Suprapubic skin (tissue), 4 donors: ENCODE results near the gene ZDHHC11. TPM values are rescaled to one million over a fixed set of nuclear protein-coding genes. Genes with fewer than 3 reads are reported as not detected.

Experiments used
- DNase-seq, 2 donors: peaks; one replicate each; pipeline ENCODE4 v3.0.0-alpha.2; 2019; ENCODE audit warnings: low spot score in 2 of 2
- H3K27ac ChIP-seq: fragments of 200-600 bp; sonication (generic); one replicate; pipeline ENCODE4 v1.5.1; 2019
- H3K27me3 ChIP-seq: fragments of 200-600 bp; sonication (generic); one replicate; pipeline ENCODE4 v1.5.1; 2019
- H3K36me3 ChIP-seq: fragments of 200-600 bp; sonication (generic); one replicate; pipeline ENCODE4 v1.5.1; 2019
- H3K4me1 ChIP-seq: fragments of 200-600 bp; sonication (generic); one replicate; pipeline ENCODE4 v1.5.1; 2019
- H3K4me3 ChIP-seq: fragments of 200-600 bp; sonication (generic); one replicate; pipeline ENCODE4 v1.5.1; 2019; ENCODE audit warnings: mild to moderate bottlenecking
- H3K9me3 ChIP-seq: fragments of 200-600 bp; sonication (generic); one replicate; pipeline ENCODE4 v1.5.1; 2019
- EP300 ChIP-seq: sonication (generic); formaldehyde crosslinking; IDR thresholded peaks from one replicate; pipeline ENCODE4 v1.6.1; 2017; ENCODE audit warnings: antibody characterized with exemption
- POLR2A ChIP-seq, 2 donors: fragments of 450-650 bp; IDR thresholded peaks; one replicate each; pipeline ENCODE4 v1.6.1; 2017; ENCODE audit warnings: antibody characterized with exemption in 2 of 2, mild to moderate bottlenecking in 2 of 2, moderate library complexity in 2 of 2
- POLR2AphosphoS5 ChIP-seq, 3 donors: sonication (generic); formaldehyde crosslinking; IDR thresholded peaks; one replicate each; pipeline ENCODE4 v1.6.1; 2017; ENCODE audit warnings: antibody characterized with exemption in 3 of 3
- WGBS: methylation state at CpG from one replicate; pipeline ENCODE4 v1.1.5; 2018; 5-methylcytosine and 5-hydroxymethylcytosine counted together
- total RNA-seq, 4 donors: library from RNA; depleted of rRNA; stranded (reverse); fragments of >200 nt; gene quantifications; one replicate each; pipeline ENCODE4 v1.1.0, GENCODE V29; 2016
- TF ChIP-seq, protein P1 (sequence below), 2 donors: fragments of 200-600 bp in 1 of 2; fragments of 450-650 bp in 1 of 2; sonication (generic) in 1 of 2; IDR thresholded peaks; one replicate each; pipeline ENCODE4 v1.5.1; 2016 to 2019; ENCODE audit warnings: antibody characterized with exemption in 2 of 2, mild to moderate bottlenecking in 1 of 2, moderate library complexity in 1 of 2

The ZDHHC11 gene
- total RNA-seq, 4 donors from 2014 or later, result 7.5 to 81.5 (median 22.6) TPM

DNA sequence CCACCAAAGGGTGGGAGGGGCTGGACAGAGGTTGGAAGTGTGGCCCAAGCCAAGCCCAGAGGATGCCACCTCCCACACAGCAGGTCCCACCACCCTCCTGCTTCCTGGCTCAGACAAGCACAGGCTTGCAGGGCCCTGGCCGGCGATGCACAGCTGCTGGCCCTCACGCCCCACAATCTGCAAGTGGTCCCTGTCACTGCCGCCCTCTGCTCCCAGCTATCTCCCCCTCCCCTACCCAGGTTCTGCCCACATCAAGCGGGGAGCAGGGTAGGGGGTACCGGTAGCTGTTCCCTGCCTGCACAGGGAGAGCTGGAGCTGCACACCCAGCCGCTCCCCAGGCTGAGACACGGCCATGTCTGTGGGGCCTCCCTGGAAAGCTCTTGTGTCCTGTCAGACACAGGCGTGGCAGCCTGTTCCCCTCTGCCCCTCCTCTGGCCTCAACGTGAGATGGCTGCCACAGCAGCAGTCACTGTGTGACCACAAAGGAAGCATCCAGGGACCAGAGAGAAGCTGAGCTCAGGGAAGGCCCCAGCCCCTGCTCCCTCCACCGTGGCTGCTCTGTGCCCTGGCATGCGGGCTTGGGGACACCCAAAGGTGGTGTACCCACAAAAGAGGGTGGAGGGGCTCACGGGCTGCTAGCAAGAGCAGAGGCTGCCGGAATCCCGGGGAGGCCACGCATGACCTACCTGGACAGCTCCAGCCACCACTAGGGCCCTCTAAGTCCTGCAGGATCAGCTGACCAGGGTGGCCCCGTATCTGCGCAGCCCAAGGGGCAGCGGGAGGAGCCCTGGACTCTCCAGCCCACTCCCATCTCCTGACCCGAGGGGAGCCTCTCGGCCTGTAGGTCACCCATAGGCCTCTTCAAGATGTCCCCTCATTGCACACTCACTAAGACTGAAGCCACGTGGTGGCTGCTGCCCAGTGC is 10.9 kb upstream of the ZDHHC11 start:
- peaks cover 64% of the 10 kb centered on the region for H3K36me3 ChIP-seq
- H3K9me3 ChIP-seq, result no peaks in the 10 kb centered on the region
- no peak overlapping the region for H3K27ac ChIP-seq
- no peak for DNase-seq
- H3K4me1 ChIP-seq, result no peaks in the 10 kb centered on the region
- no peaks in the 10 kb centered on the region for H3K27me3 ChIP-seq
- TF ChIP-seq EP300 (no peak), POLR2A (IDR thresholded peaks at IDR 0.05) (no peak), POLR2AphosphoS5 (IDR thresholded peaks at IDR 0.05) (no peak)
- TF ChIP-seq, protein P1, sequence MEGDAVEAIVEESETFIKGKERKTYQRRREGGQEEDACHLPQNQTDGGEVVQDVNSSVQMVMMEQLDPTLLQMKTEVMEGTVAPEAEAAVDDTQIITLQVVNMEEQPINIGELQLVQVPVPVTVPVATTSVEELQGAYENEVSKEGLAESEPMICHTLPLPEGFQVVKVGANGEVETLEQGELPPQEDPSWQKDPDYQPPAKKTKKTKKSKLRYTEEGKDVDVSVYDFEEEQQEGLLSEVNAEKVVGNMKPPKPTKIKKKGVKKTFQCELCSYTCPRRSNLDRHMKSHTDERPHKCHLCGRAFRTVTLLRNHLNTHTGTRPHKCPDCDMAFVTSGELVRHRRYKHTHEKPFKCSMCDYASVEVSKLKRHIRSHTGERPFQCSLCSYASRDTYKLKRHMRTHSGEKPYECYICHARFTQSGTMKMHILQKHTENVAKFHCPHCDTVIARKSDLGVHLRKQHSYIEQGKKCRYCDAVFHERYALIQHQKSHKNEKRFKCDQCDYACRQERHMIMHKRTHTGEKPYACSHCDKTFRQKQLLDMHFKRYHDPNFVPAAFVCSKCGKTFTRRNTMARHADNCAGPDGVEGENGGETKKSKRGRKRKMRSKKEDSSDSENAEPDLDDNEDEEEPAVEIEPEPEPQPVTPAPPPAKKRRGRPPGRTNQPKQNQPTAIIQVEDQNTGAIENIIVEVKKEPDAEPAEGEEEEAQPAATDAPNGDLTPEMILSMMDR (IDR thresholded peaks at IDR 0.05), result no peak
- WGBS, result 84% methylated on average over 14 of the region's 22 CpGs
- no peak overlapping the region for H3K4me3 ChIP-seq

DNA sequence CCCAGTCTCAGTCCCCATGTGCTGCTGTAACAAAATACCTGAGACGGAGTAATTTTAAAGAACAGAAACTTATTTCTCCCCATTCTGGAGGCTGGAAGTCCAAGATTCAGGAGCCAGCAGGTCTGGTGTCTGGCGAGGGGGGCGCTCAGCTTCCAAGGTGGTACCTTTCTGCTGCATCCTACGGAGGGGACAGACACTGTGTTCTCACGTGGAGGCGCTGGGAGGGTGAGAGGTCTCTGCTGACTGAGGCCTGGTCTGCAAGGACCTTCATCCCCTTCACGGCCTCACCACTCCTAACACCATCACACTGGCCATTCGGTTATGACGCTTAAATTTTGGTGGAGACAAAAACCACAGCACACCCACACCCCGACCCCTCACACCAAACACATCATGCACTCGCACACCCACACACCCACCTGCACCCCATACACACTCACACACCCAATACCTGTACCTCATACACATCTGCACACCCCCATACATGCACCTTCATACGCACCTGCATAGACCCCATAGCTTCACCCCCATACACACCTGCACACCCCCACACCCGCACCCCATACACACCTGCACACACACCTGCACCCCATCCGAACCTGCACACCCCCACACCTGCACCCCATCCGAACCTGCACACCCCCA is 9.8 kb upstream of the ZDHHC11 start:
- no peak overlapping the region for H3K27ac ChIP-seq
- no peak for DNase-seq
- TF ChIP-seq POLR2AphosphoS5 (IDR thresholded peaks at IDR 0.05) (no peak), POLR2A (IDR thresholded peaks at IDR 0.05) (no peak), EP300 (no peak)
- TF ChIP-seq, protein P1 (IDR thresholded peaks at IDR 0.05), result no peak
- 97% methylated on average over 15 of the region's 15 CpGs for WGBS
- no peaks in the 10 kb centered on the region for H3K9me3 ChIP-seq
- no peaks in the 10 kb centered on the region for H3K27me3 ChIP-seq
- H3K36me3 ChIP-seq, result peaks cover 54% of the 10 kb centered on the region
- H3K4me3 ChIP-seq, result no peak overlapping the region
- no peaks in the 10 kb centered on the region for H3K4me1 ChIP-seq

DNA sequence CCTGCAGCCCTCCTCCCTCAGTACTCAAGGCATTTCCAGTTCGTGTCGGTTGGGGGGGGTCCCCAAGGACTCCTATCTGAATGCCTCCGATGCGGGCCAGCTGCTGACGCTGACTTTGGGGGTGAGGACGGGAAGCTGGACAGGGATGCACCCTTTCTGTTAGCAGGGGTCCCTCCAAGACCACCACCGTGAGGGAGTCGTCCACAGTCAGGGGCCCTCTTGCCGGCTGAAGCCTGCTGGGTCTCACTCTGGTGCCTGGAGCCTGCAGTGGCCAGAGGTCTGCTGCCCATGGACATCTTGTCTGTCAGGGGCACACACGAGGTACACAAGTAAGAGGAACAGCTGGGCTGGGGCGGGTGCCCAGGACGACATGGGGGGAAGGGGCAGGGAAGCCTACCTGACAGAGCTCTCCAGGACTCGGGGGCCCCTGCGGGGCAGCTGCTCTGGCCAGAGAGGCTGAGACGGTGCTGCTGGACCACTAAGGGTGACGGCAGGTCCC is 9.1 kb upstream of the ZDHHC11 start:
- H3K36me3 ChIP-seq, result peaks cover 46% of the 10 kb centered on the region
- no peak for DNase-seq
- no peak for TF ChIP-seq EP300
- no peak overlapping the region for H3K4me3 ChIP-seq
- 77% methylated on average over 7 of the region's 16 CpGs for WGBS
- H3K27ac ChIP-seq, result no peak overlapping the region
- H3K9me3 ChIP-seq, result no peaks in the 10 kb centered on the region
- no peaks in the 10 kb centered on the region for H3K4me1 ChIP-seq
- peaks cover 4% of the 10 kb centered on the region for H3K27me3 ChIP-seq

DNA sequence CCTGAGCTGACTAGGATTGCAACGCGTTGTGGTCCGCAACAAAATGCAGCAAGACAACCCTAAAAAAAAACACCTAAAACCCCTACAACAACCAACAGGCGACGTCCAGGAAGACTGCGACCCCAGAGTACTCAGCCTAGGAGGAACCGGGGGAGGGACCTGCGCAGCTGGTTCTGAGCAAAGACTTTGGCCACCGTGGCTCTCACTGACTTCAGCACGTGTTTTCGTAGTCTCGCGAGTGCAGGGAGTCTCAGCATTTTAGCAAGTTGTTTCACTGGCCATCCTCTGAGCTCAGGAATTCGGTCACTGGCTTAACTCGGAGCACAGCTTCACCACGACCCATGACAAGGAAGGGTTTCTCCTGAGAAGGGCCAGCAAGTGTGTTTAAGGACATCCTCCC is 8.6 kb upstream of the ZDHHC11 start:
- Histone ChIP-seq H3K9me3 (no peaks in the 10 kb centered on the region), H3K27me3 (peaks cover 9% of the 10 kb centered on the region), H3K27ac (no peak overlapping the region), H3K36me3 (peaks cover 41% of the 10 kb centered on the region), H3K4me1 (no peaks in the 10 kb centered on the region), H3K4me3 (no peak overlapping the region)
- TF ChIP-seq EP300 (no peak), POLR2A (IDR thresholded peaks at IDR 0.05) (no peak), POLR2AphosphoS5 (IDR thresholded peaks at IDR 0.05) (no peak)
- TF ChIP-seq, protein P1 (IDR thresholded peaks at IDR 0.05), result no peak
- WGBS, result 79% methylated on average over 10 of the region's 16 CpGs
- no peak for DNase-seq

DNA sequence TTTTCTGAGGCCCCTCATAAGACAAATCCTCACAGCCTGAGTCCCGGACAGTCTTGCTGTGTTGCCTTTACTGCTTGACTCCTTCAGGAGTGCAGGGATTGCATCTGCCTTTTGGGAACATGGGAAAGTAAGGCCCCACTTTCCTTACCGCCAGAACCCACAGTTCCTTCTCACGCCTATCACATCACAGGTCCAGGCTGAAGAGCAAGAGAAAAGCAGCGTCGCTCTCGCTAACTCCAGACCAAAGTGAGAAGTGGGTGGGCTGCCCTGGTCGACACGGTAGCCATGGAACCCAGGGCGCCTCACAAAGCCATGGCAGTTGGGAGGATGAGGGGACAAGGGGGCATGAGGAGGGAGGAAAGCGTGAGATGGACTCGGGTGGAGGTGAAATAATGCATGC is 7.9 kb upstream of the ZDHHC11 start:
- H3K27ac ChIP-seq, result no peak overlapping the region
- TF ChIP-seq EP300, result no peak
- TF ChIP-seq POLR2AphosphoS5 (IDR thresholded peaks at IDR 0.05), result no peak
- TF ChIP-seq, protein P1 (IDR thresholded peaks at IDR 0.05), result no peak
- TF ChIP-seq POLR2A (IDR thresholded peaks at IDR 0.05), result no peak

More for the DNA sequence above, 7.9 kb upstream of the ZDHHC11 start:
- Histone ChIP-seq H3K4me3 (no peak overlapping the region), H3K9me3 (no peaks in the 10 kb centered on the region), H3K4me1 (no peaks in the 10 kb centered on the region), H3K36me3 (peaks cover 35% of the 10 kb centered on the region), H3K27me3 (peaks cover 15% of the 10 kb centered on the region)
- 84% methylated on average over 11 of the region's 11 CpGs for WGBS
- no peak for DNase-seq
